GF-D8 (cell line): Measurements from ENCODE around the gene ADO.

Experiments
- DNase-seq: peaks from one replicate; lab custom pipeline; 2025; lab: John Stamatoyannopoulos, UW

ADO gene

GRCh38 chr10:62818426-62819011 is 14.0 kb downstream of the ADO start:
- DNase-seq: no peak

GRCh38 chr10:62819141-62819920 is 14.8 kb downstream of the ADO start:
- no peak for DNase-seq

- no peak for DNase-seq
Measured at GRCh38 chr10:62820586-62820985, 16.1 kb downstream of the ADO start.

- no peak for DNase-seq
Measured at GRCh38 chr10:62826273-62826672, 21.8 kb downstream of the ADO start.

GRCh38 chr10:62829622-62830021 is 25.1 kb downstream of the ADO start:
- no peak for DNase-seq

GRCh38 chr10:62830679-62831078 is 26.2 kb downstream of the ADO start:
- no peak for DNase-seq

GRCh38 chr10:62831346-62831745 is 26.8 kb downstream of the ADO start:
- no peak for DNase-seq

GRCh38 chr10:62839590-62839989 is 35.1 kb downstream of the ADO start:
- DNase-seq: no peak

GRCh38 chr10:62842983-62843382 is 38.5 kb downstream of the ADO start:
- DNase-seq: no peak

- no peak for DNase-seq
Measured at GRCh38 chr10:62843600-62843999, 39.1 kb downstream of the ADO start.

- DNase-seq: no peak
Measured at GRCh38 chr10:62844280-62845011, 39.9 kb downstream of the ADO start.

- DNase-seq: no peak
Measured at GRCh38 chr10:62847433-62847832, 42.9 kb downstream of the ADO start.

- DNase-seq: peak; percentile 43
Measured at GRCh38 chr10:62850646-62851045, 46.1 kb downstream of the ADO start.

GRCh38 chr10:62851442-62851841 is 46.9 kb downstream of the ADO start:
- no peak for DNase-seq

GRCh38 chr10:62852961-62853702 is 48.6 kb downstream of the ADO start:
- DNase-seq: peak; percentile 68

GRCh38 chr10:62853710-62854109 is 49.2 kb downstream of the ADO start:
- peak; percentile 38 for DNase-seq

- DNase-seq: no peak
Measured at GRCh38 chr10:62856021-62856420, 51.5 kb downstream of the ADO start.
